ENCODE results near the gene POPDC2.

The POPDC2 gene

DNA sequence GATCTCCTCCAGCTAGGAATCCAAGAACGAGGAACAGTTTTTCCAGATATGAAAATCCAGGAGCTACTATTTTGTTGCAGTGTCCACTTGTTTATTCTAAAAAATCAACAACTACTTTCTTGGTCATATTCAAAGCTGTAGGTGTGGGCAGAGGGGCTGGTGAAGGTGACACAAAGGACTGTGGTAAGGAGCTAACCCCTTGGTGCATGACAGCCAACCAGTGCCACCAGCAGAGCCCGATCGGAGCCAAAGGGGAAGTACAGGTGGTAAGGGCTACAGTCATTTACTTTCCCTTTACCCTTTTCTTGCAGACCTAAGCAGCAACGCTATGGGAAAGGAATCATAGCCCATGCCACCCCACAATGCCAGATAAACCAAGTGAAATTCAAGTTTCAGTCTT lies 32.0 kb downstream of the POPDC2 start:
- H3K79me2 ChIP-seq: no peaks in the 10 kb centered on the region
- no peaks in the 10 kb centered on the region for H3K9me3 ChIP-seq (ENCODE audit: control insufficient read depth, low read length)
- H3K9ac ChIP-seq: no peak overlapping the region
- no peak overlapping the region for H3K4me2 ChIP-seq (ENCODE audit: low read length)
- peaks cover 39% of the 10 kb centered on the region for H3K4me1 ChIP-seq
- no peaks in the 10 kb centered on the region for H3K36me3 ChIP-seq (ENCODE audit: control insufficient read depth, insufficient read depth, low read length)
- H3K27me3 ChIP-seq (ENCODE audit: control insufficient read depth, insufficient read depth, low read length): no peaks in the 10 kb centered on the region
- H3K4me3 ChIP-seq (ENCODE audit: low read depth, low read length): no peak overlapping the region
- TF ChIP-seq, protein P1, sequence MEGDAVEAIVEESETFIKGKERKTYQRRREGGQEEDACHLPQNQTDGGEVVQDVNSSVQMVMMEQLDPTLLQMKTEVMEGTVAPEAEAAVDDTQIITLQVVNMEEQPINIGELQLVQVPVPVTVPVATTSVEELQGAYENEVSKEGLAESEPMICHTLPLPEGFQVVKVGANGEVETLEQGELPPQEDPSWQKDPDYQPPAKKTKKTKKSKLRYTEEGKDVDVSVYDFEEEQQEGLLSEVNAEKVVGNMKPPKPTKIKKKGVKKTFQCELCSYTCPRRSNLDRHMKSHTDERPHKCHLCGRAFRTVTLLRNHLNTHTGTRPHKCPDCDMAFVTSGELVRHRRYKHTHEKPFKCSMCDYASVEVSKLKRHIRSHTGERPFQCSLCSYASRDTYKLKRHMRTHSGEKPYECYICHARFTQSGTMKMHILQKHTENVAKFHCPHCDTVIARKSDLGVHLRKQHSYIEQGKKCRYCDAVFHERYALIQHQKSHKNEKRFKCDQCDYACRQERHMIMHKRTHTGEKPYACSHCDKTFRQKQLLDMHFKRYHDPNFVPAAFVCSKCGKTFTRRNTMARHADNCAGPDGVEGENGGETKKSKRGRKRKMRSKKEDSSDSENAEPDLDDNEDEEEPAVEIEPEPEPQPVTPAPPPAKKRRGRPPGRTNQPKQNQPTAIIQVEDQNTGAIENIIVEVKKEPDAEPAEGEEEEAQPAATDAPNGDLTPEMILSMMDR (IDR thresholded peaks at IDR 0.05): no peak
- no peak overlapping the region for H2AFZ ChIP-seq
- H3K27ac ChIP-seq: peak overlapping the region; percentile 47

DNA sequence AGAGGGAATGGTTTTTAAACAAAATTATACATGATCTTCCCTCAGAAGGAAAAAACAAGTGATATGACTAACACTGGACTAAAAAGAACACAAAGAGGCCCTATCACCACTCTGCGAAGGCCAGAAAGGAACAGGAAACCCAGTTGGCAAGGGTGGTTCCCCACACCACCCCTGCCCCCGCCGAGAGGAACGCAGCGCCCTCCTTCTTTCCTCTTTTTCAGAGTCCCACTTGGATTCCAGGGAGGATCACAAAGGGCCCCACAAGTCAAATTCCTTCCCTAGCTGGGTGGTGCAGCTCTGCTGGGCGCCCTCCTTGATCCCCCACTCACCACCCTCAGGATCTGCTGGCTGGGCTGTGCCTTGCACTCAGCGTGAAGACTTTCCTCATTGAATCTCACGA lies 32.9 kb downstream of the POPDC2 start:
- TF ChIP-seq, protein P1 (IDR thresholded peaks at IDR 0.05): no peak

DNA sequence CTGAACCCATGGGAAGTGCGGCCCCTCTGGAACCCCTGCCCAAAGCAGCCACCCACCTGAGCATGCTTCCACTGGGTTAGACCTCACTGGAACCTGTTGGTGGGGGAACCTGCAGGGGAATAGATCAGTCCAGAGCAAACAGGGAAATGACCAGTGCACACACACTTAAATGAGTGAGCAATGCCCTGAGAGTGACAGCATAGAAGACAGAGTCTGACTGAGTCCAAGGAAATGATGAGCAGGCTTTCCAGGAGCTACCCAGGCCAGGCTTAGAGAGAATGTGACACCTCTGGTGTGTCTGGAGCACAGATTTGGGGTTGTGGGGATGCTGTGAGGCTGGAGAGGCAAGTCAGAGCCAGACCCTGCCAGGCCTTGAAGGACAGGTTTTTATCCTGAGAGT lies 34.2 kb downstream of the POPDC2 start:
- Histone ChIP-seq H3K9me3 (ENCODE audit: control insufficient read depth, low read length) (no peaks in the 10 kb centered on the region), H3K27ac (peak overlapping the region; percentile 72), H2AFZ (peak overlapping the region; percentile 75), H3K4me1 (peaks cover 45% of the 10 kb centered on the region), H3K36me3 (ENCODE audit: control insufficient read depth, insufficient read depth, low read length) (no peaks in the 10 kb centered on the region), H3K27me3 (ENCODE audit: control insufficient read depth, insufficient read depth, low read length) (no peaks in the 10 kb centered on the region), H3K79me2 (no peaks in the 10 kb centered on the region), H3K9ac (no peak overlapping the region), H3K4me2 (ENCODE audit: low read length) (no peak overlapping the region), H3K4me3 (ENCODE audit: low read depth, low read length) (no peak overlapping the region)
- TF ChIP-seq, protein P1 (IDR thresholded peaks at IDR 0.05): no peak

More for the DNA sequence above, 32.9 kb downstream of the POPDC2 start:
- Histone ChIP-seq H3K4me1 (peaks cover 39% of the 10 kb centered on the region), H3K36me3 (ENCODE audit: control insufficient read depth, insufficient read depth, low read length) (no peaks in the 10 kb centered on the region), H3K9ac (no peak overlapping the region), H3K9me3 (ENCODE audit: control insufficient read depth, low read length) (no peaks in the 10 kb centered on the region), H3K27me3 (ENCODE audit: control insufficient read depth, insufficient read depth, low read length) (no peaks in the 10 kb centered on the region), H2AFZ (peak overlapping the region; percentile 69), H3K79me2 (no peaks in the 10 kb centered on the region), H3K4me3 (ENCODE audit: low read depth, low read length) (no peak overlapping the region), H3K27ac (peak overlapping the region; percentile 47), H3K4me2 (ENCODE audit: low read length) (no peak overlapping the region)

DNA sequence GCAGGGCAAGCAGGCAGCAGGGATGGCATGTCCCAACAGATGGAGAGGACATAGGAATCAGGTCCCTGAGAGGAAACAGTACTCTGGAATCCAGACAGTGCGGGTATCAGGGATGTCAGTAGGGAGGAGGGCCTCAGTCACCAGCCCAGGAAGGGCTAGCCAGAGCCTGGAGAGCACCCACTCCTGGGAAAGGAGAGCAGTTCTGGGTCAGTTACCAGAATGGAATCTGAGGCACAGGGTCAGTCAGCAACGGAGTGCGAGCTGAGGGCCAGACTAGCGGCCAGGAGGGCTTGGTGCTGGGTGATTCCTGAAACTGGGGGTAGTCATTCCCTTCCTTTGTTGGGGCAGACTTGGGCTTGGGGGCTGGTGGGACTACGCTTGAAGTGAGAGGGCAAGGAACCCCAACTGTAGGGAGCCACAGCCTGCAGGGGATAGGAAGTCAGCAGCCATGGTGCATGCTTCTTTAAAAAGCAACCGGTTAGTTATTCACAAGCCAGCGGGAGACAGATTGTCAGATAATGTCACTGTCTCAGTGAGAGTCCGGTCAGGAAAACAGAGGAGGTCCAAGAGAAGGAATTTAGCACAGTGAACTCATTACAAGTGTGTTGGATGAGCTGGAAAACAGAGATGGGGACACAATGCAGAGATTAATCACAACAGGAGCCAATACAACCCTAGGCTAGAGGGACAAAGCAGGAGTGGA lies 34.8 kb downstream of the POPDC2 start:
- H3K79me2 ChIP-seq: no peaks in the 10 kb centered on the region
- no peaks in the 10 kb centered on the region for H3K27me3 ChIP-seq (ENCODE audit: control insufficient read depth, insufficient read depth, low read length)
- H2AFZ ChIP-seq: peak overlapping the region; percentile 75
- TF ChIP-seq, protein P1 (IDR thresholded peaks at IDR 0.05): no peak
- H3K9ac ChIP-seq: no peak overlapping the region
- H3K27ac ChIP-seq: peak overlapping the region; percentile 72
- H3K4me2 ChIP-seq (ENCODE audit: low read length): no peak overlapping the region
- no peak overlapping the region for H3K4me3 ChIP-seq (ENCODE audit: low read depth, low read length)
- H3K36me3 ChIP-seq (ENCODE audit: control insufficient read depth, insufficient read depth, low read length): no peaks in the 10 kb centered on the region
- no peaks in the 10 kb centered on the region for H3K9me3 ChIP-seq (ENCODE audit: control insufficient read depth, low read length)
- H3K4me1 ChIP-seq: peaks cover 51% of the 10 kb centered on the region

All from parathyroid adenoma (tissue), 2 donors.